Measurements from ENCODE around the gene APOB. TPM values are rescaled to one million over a fixed set of nuclear protein-coding genes. Genes with fewer than 3 reads are reported as not detected.

Gene APOB
- total RNA-seq, 8 experiments from 2014 or later = under 0.01 to 0.15 (median 0.09) TPM; not detected in 1

DNA sequence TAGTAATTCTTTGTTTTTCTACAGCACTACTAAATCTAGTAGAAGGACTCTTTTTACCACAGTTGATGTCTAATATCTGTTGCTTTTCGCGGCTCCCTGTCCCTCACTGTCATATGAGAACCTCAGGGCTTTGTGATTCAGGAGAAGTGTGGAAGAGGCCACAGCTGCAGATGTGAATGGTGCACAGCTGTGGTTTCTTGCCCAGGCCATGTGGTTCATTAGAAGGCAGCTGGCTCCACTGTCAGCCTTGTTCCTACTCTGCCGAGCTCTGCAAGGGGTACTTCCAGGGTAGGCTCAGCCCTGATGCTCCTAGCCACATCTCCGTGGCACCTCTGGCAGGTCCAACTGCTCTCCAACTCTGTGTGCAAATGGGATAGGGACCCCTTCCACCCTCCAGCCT, 83.9 kb downstream of the APOB start:
- ATAC-seq (replicated peaks in 6 of 8) = no peak
- H3K4me3 ChIP-seq = no peak overlapping the region
- in situ Hi-C loops (cut with MboI; ENCODE audit: low pct_unique_long_range_greater_than_20kb in 2 of 9, low sequenced_read_pairs in 9 of 9, unreplicated experiment in 9 of 9) = loop anchor here in 8 of 9 experiments (10.0 to 25.0 kb wide), 3 partner anchors 173 to 298 kb away; partner anchors contain the start of genes GDF7 (in 8 of the 8) and HS1BP3 (in 5 of the 8)
- 40 to 100% (median 90%) methylated on average over 1 to 2 of the region's 4 CpGs; no CpG with 5 or more reads in 7 of the 10 experiments for WGBS, 10 experiments
- H3K27ac ChIP-seq = no peak overlapping the region
- H3K4me1 ChIP-seq (replicated peaks in 1 of 2) = no peaks in the 10 kb centered on the region

DNA sequence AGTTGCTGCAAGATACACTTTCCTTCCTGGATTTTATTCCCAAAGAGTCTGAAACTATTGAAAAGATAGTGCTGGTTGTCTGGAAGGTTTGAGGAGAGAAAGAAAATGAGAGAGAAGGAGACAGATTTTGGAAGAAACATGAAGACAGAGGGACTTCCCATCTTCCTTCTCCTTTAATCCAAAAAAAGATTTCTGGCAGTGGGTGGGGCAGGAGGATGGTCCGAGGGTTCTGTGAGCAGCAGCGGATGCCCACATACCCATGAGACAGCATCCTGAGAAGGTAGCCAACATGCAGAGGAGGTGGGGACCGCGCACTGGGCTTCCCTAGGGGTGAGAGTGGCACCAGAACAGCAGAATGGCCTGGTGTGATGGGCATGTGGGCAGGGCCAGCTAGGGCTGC, 84.6 kb downstream of the APOB start:
- in situ Hi-C loops (cut with MboI; ENCODE audit: low pct_unique_long_range_greater_than_20kb in 2 of 9, low sequenced_read_pairs in 9 of 9, unreplicated experiment in 9 of 9) = loop anchor here in 5 of 9 experiments (25.0 kb wide), 2 partner anchors 172 to 297 kb away; partner anchors contain the start of genes GDF7 (in 5 of the 5) and HS1BP3 (in 5 of the 5)
- H3K4me3 ChIP-seq = no peak overlapping the region
- ATAC-seq (replicated peaks in 6 of 8) = no peak
- WGBS, 10 experiments = 0 to 86% (median 60%) methylated on average over 1 to 4 of the region's 4 CpGs; no CpG with 5 or more reads in 3 of the 10 experiments
- H3K4me1 ChIP-seq (replicated peaks in 1 of 2) = no peaks in the 10 kb centered on the region
- H3K27ac ChIP-seq = no peak overlapping the region

DNA sequence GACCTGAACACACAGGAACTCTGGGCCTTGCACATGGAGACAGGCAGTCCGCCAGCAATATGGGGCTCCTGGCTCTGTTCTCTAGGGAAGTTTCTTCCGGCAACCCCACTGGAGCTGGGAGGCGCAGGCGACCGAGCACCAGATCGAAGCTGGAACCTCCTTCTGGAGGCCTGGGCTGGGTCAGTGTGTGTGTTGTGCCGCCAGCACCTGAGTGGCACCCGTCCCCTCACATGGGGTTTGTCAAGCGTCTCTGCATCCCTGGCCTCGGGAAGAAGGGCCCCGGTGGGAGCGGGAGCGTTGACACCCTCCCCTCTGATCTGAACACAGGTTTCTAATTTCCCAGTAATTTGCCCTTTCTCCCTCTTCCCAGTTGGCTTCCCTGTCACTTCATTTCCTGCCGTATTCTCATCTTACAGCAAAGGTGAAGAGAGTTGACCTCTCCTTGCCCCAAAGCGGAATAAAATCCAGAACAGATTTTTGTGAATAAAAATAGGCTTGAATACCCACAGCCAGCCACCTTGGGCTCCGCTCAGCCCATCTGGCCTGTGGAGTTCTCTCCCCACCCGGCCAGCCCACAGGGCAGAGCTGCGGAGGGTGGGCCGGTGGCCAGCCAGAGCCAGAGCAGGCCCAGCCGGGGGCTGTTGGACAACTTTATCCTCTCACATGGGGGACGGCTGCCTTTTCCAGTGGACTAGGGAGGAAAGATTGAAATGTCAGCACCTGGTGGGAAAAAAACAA, 85.9 kb downstream of the APOB start:
- Histone ChIP-seq H3K4me1 (replicated peaks in 1 of 2) (no peaks in the 10 kb centered on the region), H3K27ac (no peak overlapping the region), H3K4me3 (no peak overlapping the region)
- in situ Hi-C loops (cut with MboI; ENCODE audit: low pct_unique_long_range_greater_than_20kb in 2 of 9, low sequenced_read_pairs in 9 of 9, unreplicated experiment in 9 of 9) = loop anchor here in 5 of 9 experiments (25.0 kb wide), 2 partner anchors 171 to 296 kb away; partner anchors contain the start of genes GDF7 (in 5 of the 5) and HS1BP3 (in 5 of the 5)
- 22 to 90% (median 65%) methylated on average over 1 to 8 of the region's 21 CpGs; no CpG with 5 or more reads in 2 of the 10 experiments for WGBS, 10 experiments
- ATAC-seq (replicated peaks in 6 of 8) = no peak

DNA sequence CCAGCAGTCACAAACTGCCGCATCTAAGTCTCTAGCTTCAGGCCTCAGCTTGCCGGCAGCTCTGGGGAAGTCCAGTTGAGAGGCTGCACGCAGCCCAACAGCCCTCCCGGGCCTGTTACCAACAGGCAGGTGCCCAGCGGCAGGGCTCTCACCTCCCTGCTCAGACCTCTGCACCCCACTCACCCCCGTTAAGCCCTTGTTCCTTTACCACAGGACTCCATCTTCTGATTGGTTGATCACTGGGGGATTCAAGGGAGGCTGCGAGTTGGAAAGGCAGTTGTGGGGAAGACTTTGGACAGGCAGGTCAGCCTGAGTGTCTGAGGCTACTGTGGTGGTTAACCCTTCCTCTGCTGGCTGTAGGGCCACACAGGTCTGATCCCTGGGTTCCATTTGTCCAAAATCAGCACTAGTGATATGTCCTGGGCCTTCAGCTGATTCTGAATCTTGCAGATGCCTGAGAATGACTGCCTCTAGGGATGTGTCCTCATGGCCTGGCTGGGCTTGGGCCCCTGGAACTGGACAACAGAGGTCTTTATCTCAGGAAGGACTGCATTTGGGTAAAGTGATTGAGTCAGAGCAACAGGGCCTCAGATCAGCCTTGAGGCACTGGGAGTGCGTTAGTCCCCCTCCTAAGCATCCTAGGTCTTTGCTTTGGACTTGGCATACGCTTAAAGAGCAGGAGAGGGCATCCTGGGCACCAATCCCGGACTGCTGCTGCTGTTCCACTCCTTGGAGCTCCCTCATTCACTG, 88.4 kb downstream of the APOB start:
- in situ Hi-C loops (cut with MboI; ENCODE audit: low pct_unique_long_range_greater_than_20kb in 2 of 9, low sequenced_read_pairs in 9 of 9, unreplicated experiment in 9 of 9) = loop anchor here in 5 of 9 experiments (25.0 kb wide), 2 partner anchors 168 to 293 kb away; partner anchors contain the start of genes GDF7 (in 5 of the 5) and HS1BP3 (in 5 of the 5)
- H3K27ac ChIP-seq = no peak overlapping the region
- 0 to 100% (median 66%) methylated on average over 1 to 9 of the region's 10 CpGs; no CpG with 5 or more reads in 2 of the 10 experiments for WGBS, 10 experiments

DNA sequence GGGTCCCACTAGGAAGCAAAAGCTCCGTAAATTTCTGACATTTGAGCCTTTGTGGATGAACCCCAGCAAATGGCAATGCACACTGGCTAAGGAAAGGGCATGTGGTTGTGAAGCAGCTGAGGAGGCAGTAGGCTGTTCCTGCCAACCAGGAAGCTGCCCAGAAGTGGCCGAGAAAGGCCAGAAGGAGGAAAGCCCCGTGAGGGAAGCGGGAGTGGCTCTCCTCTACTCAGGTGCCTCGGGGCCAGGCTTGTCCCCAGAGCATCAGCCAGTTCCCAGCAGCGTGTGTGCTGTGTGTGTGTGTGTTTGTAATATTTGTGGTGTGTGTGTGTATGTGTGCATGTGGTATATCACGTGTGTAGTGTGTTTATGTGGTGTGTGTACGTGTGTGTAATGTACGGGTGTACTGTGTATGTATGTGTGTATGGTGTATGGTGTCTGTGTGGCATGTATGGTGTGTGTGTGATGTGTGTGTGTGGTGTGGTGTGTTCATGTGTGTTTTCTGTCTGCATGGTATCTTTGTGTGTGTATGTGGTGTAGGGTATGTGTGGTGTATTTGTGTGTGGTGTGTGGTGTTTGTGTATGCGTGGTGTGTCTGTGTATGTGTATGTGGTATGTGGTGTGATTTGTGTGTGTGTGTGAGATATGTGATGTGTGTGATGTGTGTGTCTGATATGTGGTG, 90.6 kb downstream of the APOB start:
- 58 to 100% (median 76%) methylated on average over 1 to 7 of the region's 10 CpGs; no CpG with 5 or more reads in 2 of the 10 experiments for WGBS, 10 experiments
- Histone ChIP-seq H3K27ac (no peak overlapping the region), H3K4me1 (replicated peaks in 1 of 2) (no peaks in the 10 kb centered on the region), H3K4me3 (no peak overlapping the region)
- in situ Hi-C loops (cut with MboI; ENCODE audit: low pct_unique_long_range_greater_than_20kb in 2 of 9, low sequenced_read_pairs in 9 of 9, unreplicated experiment in 9 of 9) = loop anchor here in 5 of 9 experiments (25.0 kb wide), 2 partner anchors 166 to 291 kb away; partner anchors contain the start of genes GDF7 (in 5 of the 5) and HS1BP3 (in 5 of the 5)
- ATAC-seq (replicated peaks in 6 of 8) = peak in 3 of 8 experiments; percentile 40 to 64 (median 57)

More for the DNA sequence above, 88.4 kb downstream of the APOB start:
- no peak for ATAC-seq (replicated peaks in 6 of 8)
- no peak overlapping the region for H3K4me3 ChIP-seq
- no peaks in the 10 kb centered on the region for H3K4me1 ChIP-seq (replicated peaks in 1 of 2)

Other genes with a start within 250 kb of the APOB start
- 10 to 100 TPM; 14.8 to 28.4 (median 23.3) TPM for gene LDAH, start 221.0 kb downstream of the APOB start, total RNA-seq
- gene TDRD15, start 79.9 kb upstream of the APOB start, total RNA-seq = under 1 TPM in 5 of 8 experiments, not detected in 3; under 0.01 to 0.19 (median 0.05) TPM